T-helper 1 cell treated with Interleukin-12 subunit alpha and Interleukin-12 subunit beta and Interleukin-4 antibody, amounts not matched to agents 30 ng/mL and 1 ng/mL, for 36 hours (primary cell): ENCODE results near the gene USP17L21. TPM values are rescaled to one million over a fixed set of nuclear protein-coding genes. Genes with fewer than 3 reads are reported as not detected.
"Not testable (repeated sequence)": the region's sequence is repeated elsewhere in the genome, so short reads cannot be mapped to it uniquely, and the experiment has no call there.

Experiments used
- intact Hi-C: fragments of 100-400 bp; cut with micrococcal nuclease; formaldehyde crosslinking; loops from one replicate; pipeline ENCODE4 v1.15.1; 2024
- total RNA-seq: library from RNA; stranded (reverse); gene quantifications from 2 replicates; pipeline ENCODE4 v1.2.3, GENCODE V29; 2022

USP17L21 gene, protein sequence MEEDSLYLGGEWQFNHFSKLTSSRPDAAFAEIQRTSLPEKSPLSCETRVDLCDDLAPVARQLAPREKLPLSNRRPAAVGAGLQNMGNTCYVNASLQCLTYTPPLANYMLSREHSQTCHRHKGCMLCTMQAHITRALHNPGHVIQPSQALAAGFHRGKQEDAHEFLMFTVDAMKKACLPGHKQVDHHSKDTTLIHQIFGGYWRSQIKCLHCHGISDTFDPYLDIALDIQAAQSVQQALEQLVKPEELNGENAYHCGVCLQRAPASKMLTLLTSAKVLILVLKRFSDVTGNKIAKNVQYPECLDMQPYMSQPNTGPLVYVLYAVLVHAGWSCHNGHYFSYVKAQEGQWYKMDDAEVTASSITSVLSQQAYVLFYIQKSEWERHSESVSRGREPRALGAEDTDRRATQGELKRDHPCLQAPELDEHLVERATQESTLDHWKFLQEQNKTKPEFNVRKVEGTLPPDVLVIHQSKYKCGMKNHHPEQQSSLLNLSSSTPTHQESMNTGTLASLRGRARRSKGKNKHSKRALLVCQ
- total RNA-seq = not detected in 2 replicates

DNA sequence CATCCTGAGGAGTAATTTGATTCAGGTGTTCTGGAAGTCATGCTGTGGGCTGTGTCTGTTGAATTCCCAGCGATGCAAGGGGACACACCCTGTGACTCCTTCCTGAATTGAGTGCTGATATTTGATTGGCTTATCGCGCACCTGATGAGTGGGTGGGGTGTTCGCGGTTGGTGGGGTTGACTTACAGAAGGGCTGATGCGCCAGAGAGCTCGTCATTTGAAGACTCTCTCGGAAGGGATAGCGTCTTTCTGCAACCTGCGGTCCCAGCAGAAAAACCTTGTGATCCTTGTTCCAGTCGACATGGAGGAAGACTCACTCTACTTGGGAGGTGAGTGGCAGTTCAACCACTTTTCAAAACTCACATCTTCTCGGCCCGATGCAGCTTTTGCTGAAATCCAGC is at the start of gene USP17L21:
TSS of gene USP17L21 (plus strand) at position 301 of the 400 bp plus-strand sequence. CDS start at position 301, 0 bp downstream.
- intact Hi-C loops = not testable (repeated sequence)

DNA sequence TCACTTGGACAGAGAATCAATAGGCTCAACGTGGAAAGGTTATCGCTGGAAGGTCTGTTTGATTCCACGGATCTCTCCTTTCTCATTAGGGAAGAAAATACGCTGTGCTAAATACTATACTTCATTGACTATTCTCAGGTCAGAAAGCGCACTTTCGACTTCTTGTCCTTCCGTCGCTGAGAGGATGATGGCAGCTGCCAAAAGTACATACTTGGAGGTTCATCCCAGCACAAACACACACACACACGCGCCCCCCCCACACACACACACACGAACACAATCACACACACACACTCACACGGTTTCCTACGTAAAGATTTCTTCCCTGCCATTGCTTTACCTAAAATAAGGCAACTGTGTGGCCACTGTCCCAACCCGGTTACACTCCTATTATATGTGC is 48.0 kb upstream of the USP17L21 start:
- intact Hi-C loops = not testable (repeated sequence)

DNA sequence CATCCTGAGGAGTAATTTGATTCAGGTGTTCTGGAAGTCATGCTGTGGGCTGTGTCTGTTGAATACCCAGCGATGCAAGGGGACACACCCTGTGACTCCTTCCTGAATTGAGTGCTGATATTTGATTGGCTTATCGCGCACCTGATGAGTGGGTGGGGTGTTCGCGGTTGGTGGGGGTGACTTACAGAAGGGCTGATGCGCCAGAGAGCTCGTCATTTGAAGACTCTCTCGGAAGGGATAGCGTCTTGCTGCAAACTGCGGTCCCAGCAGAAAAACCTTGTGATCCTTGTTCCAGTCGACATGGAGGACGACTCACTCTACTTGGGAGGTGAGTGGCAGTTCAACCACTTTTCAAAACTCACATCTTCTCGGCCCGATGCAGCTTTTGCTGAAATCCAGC is 47.6 kb upstream of the USP17L21 start, which contains the start of gene USP17L11:
TSS of gene USP17L11 (plus strand) at position 301 of the 400 bp plus-strand sequence. CDS start at position 301, 0 bp downstream.
- intact Hi-C loops = not testable (repeated sequence)

DNA sequence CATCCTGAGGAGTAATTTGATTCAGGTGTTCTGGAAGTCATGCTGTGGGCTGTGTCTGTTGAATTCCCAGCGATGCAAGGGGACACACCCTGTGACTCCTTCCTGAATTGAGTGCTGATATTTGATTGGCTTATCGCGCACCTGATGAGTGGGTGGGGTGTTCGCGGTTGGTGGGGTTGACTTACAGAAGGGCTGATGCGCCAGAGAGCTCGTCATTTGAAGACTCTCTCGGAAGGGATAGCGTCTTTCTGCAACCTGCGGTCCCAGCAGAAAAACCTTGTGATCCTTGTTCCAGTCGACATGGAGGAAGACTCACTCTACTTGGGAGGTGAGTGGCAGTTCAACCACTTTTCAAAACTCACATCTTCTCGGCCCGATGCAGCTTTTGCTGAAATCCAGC is 42.8 kb upstream of the USP17L21 start, which contains the start of gene USP17L12:
TSS of gene USP17L12 (plus strand) at position 301 of the 400 bp plus-strand sequence. CDS start at position 301, 0 bp downstream.
- intact Hi-C loops = not testable (repeated sequence)

DNA sequence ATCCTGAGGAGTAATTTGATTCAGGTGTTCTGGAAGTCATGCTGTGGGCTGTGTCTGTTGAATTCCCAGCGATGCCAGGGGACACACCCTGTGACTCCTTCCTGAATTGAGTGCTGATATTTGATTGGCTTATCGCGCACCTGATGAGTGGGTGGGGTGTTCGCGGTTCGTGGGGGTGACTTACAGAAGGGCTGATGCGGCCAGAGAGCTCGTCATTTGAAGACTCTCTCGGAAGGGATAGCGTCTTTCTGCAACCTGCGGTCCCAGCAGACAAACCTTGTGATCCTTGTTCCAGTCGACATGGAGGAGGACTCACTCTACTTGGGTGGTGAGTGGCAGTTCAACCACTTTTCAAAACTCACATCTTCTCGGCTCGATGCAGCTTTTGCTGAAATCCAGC is 38.1 kb upstream of the USP17L21 start, which contains the start of gene USP17L13:
TSS of gene USP17L13 (plus strand) at position 301 of the 400 bp plus-strand sequence. CDS start at position 301, 0 bp downstream.
- intact Hi-C loops = not testable (repeated sequence)

DNA sequence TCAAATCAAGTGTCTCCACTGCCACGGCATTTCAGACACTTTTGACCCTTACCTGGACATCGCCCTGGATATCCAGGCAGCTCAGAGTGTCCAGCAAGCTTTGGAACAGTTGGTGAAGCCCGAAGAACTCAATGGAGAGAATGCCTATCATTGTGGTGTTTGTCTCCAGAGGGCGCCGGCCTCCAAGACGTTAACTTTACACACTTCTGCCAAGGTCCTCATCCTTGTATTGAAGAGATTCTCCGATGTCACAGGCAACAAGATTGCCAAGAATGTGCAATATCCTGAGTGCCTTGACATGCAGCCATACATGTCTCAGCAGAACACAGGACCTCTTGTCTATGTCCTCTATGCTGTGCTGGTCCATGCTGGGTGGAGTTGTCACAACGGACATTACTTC is 32.4 kb upstream of the USP17L21 start:
- intact Hi-C loops = not testable (repeated sequence)

DNA sequence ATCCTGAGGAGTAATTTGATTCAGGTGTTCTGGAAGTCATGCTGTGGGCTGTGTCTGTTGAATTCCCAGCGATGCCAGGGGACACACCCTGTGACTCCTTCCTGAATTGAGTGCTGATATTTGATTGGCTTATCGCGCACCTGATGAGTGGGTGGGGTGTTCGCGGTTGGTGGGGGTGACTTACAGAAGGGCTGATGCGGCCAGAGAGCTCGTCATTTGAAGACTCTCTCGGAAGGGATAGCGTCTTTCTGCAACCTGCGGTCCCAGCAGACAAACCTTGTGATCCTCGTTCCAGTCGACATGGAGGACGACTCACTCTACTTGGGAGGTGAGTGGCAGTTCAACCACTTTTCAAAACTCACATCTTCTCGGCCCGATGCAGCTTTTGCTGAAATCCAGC is 28.6 kb upstream of the USP17L21 start, which contains the start of gene USP17L15:
TSS of gene USP17L15 (plus strand) at position 301 of the 400 bp plus-strand sequence. CDS start at position 301, 0 bp downstream.
- intact Hi-C loops = not testable (repeated sequence)

DNA sequence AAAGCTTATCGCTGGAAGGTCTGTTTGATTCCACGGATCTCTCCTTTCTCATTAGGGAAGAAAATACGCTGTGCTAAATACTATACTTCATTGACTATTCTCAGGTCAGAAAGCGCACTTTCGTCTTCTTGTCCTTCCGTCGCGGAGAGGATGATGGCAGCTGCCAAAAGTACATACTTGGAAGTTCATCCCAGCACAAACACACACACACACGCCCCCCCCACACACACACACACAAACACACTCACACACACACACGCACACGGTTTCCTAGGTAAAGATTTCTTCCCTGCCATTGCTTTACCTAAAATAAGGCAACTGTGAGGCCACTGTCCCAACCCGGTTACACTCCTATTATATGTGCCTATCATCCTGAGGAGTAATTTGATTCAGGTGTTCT is 24.2 kb upstream of the USP17L21 start:
- intact Hi-C loops = not testable (repeated sequence)

DNA sequence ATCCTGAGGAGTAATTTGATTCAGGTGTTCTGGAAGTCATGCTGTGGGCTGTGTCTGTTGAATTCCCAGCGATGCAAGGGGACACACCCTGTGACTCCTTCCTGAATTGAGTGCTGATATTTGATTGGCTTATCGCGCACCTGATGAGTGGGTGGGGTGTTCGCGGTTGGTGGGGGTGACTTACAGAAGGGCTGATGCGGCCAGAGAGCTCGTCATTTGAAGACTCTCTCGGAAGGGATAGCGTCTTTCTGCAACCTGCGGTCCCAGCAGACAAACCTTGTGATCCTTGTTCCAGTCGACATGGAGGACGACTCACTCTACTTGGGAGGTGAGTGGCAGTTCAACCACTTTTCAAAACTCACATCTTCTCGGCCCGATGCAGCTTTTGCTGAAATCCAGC is 19.1 kb upstream of the USP17L21 start, which contains the start of gene USP17L17:
TSS of gene USP17L17 (plus strand) at position 301 of the 400 bp plus-strand sequence. CDS start at position 301, 0 bp downstream.
- intact Hi-C loops = not testable (repeated sequence)

DNA sequence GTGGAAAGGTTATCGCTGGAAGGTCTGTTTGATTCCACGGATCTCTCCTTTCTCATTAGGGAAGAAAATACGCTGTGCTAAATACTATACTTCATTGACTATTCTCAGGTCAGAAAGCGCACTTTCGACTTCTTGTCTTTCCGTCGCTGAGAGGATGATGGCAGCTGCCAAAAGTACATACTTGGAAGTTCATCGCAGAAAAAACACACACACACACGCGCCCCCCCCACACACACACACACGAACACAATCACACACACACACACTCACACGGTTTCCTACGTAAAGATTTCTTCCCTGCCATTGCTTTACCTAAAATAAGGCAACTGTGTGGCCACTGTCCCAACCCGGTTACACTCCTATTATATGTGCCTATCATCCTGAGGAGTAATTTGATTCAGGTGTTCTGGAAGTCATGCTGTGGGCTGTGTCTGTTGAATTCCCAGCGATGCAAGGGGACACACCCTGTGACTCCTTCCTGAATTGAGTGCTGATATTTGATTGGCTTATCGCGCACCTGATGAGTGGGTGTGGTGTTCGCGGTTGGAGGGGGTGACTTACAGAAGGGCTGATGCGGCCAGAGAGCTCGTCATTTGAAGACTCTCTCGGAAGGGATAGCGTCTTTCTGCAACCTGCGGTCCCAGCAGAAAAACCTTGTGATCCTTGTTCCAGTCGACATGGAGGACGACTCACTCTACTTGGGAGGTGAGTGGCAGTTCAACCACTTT is 14.6 kb upstream of the USP17L21 start, which contains the start of gene USP17L18:
TSS of gene USP17L18 (plus strand) at position 678 of the 728 bp plus-strand sequence. CDS start at position 678, 0 bp downstream.
- intact Hi-C loops = not testable (repeated sequence)

DNA sequence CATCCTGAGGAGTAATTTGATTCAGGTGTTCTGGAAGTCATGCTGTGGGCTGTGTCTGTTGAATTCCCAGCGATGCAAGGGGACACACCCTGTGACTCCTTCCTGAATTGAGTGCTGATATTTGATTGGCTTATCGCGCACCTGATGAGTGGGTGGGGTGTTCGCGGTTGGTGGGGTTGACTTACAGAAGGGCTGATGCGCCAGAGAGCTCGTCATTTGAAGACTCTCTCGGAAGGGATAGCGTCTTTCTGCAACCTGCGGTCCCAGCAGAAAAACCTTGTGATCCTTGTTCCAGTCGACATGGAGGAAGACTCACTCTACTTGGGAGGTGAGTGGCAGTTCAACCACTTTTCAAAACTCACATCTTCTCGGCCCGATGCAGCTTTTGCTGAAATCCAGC is 9.6 kb upstream of the USP17L21 start, which contains the start of gene USP17L19:
TSS of gene USP17L19 (plus strand) at position 301 of the 400 bp plus-strand sequence. CDS start at position 301, 0 bp downstream.
- intact Hi-C loops = not testable (repeated sequence)

DNA sequence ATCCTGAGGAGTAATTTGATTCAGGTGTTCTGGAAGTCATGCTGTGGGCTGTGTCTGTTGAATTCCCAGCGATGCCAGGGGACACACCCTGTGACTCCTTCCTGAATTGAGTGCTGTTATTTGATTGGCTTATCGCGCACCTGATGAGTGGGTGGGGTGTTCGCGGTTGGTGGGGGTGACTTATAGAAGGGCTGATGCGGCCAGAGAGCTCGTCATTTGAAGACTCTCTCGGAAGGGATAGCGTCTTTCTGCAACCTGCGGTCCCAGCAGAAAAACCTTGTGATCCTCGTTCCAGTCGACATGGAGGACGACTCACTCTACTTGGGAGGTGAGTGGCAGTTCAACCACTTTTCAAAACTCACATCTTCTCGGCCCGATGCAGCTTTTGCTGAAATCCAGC is 4.8 kb upstream of the USP17L21 start, which contains the start of gene USP17L20:
TSS of gene USP17L20 (plus strand) at position 301 of the 400 bp plus-strand sequence. CDS start at position 301, 0 bp downstream.
- intact Hi-C loops = not testable (repeated sequence)

DNA sequence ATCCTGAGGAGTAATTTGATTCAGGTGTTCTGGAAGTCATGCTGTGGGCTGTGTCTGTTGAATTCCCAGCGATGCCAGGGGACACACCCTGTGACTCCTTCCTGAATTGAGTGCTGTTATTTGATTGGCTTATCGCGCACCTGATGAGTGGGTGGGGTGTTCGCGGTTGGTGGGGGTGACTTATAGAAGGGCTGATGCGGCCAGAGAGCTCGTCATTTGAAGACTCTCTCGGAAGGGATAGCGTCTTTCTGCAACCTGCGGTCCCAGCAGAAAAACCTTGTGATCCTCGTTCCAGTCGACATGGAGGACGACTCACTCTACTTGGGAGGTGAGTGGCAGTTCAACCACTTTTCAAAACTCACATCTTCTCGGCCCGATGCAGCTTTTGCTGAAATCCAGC is 4.6 kb downstream of the USP17L21 start, which contains the start of gene USP17L22:
TSS of gene USP17L22 (plus strand) at position 301 of the 400 bp plus-strand sequence. CDS start at position 301, 0 bp downstream.
- intact Hi-C loops = not testable (repeated sequence)

DNA sequence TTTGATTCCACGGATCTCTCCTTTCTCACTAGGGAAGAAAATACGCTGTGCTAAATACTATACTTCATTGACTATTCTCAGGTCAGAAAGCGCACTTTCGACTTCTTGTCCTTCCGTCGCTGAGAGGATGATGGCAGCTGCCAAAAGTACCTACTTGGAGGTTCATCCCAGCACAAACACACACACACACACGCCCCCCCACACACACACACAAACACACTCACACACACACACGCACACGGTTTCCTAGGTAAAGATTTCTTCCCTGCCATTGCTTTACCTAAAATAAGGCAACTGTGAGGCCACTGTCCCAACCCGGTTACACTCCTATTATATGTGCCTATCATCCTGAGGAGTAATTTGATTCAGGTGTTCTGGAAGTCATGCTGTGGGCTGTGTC is 9.0 kb downstream of the USP17L21 start:
- intact Hi-C loops = not testable (repeated sequence)

Other genes starting within 250 kb of the USP17L21 start
- gene FAM90A26, start 92.5 kb upstream of the USP17L21 start, total RNA-seq = not detected in 2 replicates
- gene USP17L10, start 52.2 kb upstream of the USP17L21 start, total RNA-seq = not detected in 2 replicates
- not detected in 2 replicates for gene USP17L11, start 47.5 kb upstream of the USP17L21 start, total RNA-seq
- not detected in 2 replicates for gene USP17L12, start 42.7 kb upstream of the USP17L21 start, total RNA-seq
- gene USP17L13, start 38.0 kb upstream of the USP17L21 start, total RNA-seq = not detected in 2 replicates
- gene USP17L15, start 28.5 kb upstream of the USP17L21 start, total RNA-seq = not detected in 2 replicates
- gene USP17L17, start 19.0 kb upstream of the USP17L21 start, total RNA-seq = not detected in 2 replicates
- gene USP17L18, start 14.2 kb upstream of the USP17L21 start, total RNA-seq = not detected in 2 replicates
- not detected in 2 replicates for gene USP17L19, start 9.5 kb upstream of the USP17L21 start, total RNA-seq
- gene USP17L20, start 4.7 kb upstream of the USP17L21 start, total RNA-seq = not detected in 2 replicates
- not detected in 2 replicates for gene USP17L22, start 4.7 kb downstream of the USP17L21 start, total RNA-seq
- not detected in 2 replicates for gene USP17L24, start 62.3 kb downstream of the USP17L21 start, total RNA-seq
- not detected in 2 replicates for gene USP17L25, start 67.0 kb downstream of the USP17L21 start, total RNA-seq
- gene USP17L26, start 71.8 kb downstream of the USP17L21 start, total RNA-seq = not detected in 2 replicates
- not detected in 2 replicates for gene USP17L5, start 76.5 kb downstream of the USP17L21 start, total RNA-seq
- not detected in 2 replicates for gene USP17L27, start 81.3 kb downstream of the USP17L21 start, total RNA-seq
- gene USP17L28, start 86.0 kb downstream of the USP17L21 start, total RNA-seq = not detected in 2 replicates
- not detected in 2 replicates for gene USP17L29, start 90.8 kb downstream of the USP17L21 start, total RNA-seq
- not detected in 2 replicates for gene USP17L30, start 100.3 kb downstream of the USP17L21 start, total RNA-seq
- not detected in 2 replicates for gene DEFB131A, start 181.5 kb downstream of the USP17L21 start, total RNA-seq